ENCODE measurements around the gene DUS1L. TPM values are rescaled to one million over a fixed set of nuclear protein-coding genes. Genes with fewer than 3 reads are reported as not detected.

Gene DUS1L
- total RNA-seq, 1 experiment from 2014 or later: 129 TPM

- peaks cover 56% of the 10 kb centered on the region for H3K4me1 ChIP-seq
- no peak for TF ChIP-seq CTCF (IDR thresholded peaks at IDR 0.05; ENCODE audit: insufficient read depth in 1 of 2, low read depth in 1 of 2, low read length in 1 of 2, severe bottlenecking in 1 of 2, unreplicated experiment in 1 of 2)
- intact Hi-C loops (cut with micrococcal nuclease; ENCODE audit: unreplicated experiment): loop anchor here (1.0 kb wide), 1 partner anchor 48 kb away; no protein-coding TSS in a partner anchor
- CTCF ChIA-PET: interaction anchor here (0.6 to 1.2 kb wide), 7 partner anchors 9 to 291 kb away, joined by 3 to 10 read pairs (median 5); partner anchors contain the start of genes DCXR and FASN
- no peak overlapping the region for H3K4me3 ChIP-seq (ENCODE audit: low read depth, low read length)
- peak in 1 of 2 experiments; percentile 41 for DNase-seq
- POLR2A ChIA-PET: interaction anchor here (1.0 to 1.9 kb wide), 2 partner anchors 9 to 69 kb away, joined by 5 to 6 read pairs; partner anchors contain the start of genes DCXR and FASN
- BruUV-seq (replicated peaks): no TSS peak
- no peaks in the 10 kb centered on the region for H3K9me3 ChIP-seq
- no peaks in the 10 kb centered on the region for H3K27me3 ChIP-seq (replicated peaks; ENCODE audit: control insufficient read depth, insufficient read depth, low read length)
- Mint-ChIP-seq H3K27ac (ENCODE audit: unreplicated experiment) (peak overlapping the region; percentile 87), H3K4me3 (ENCODE audit: unreplicated experiment) (peak overlapping the region; percentile 50), H3K27me3 (ENCODE audit: insufficient read depth, unreplicated experiment) (no peaks in the 10 kb centered on the region), H3K9me3 (ENCODE audit: unreplicated experiment) (no peaks in the 10 kb centered on the region), H3K36me3 (ENCODE audit: insufficient read depth, unreplicated experiment) (peaks cover 72% of the 10 kb centered on the region), H3K4me1 (ENCODE audit: low read depth, unreplicated experiment) (peaks cover 42% of the 10 kb centered on the region)
- H3K36me3 ChIP-seq (ENCODE audit: control insufficient read depth, insufficient read depth, low read length): no peaks in the 10 kb centered on the region
These were observed 41.2 kb upstream of the DUS1L start for GRCh38 chr17:82106688-82107305.

GRCh38 chr17:82105882-82106687 lies 40.5 kb upstream of the DUS1L start:
- CTCF ChIA-PET: interaction anchor here (0.5 to 1.2 kb wide), 9 partner anchors 8 to 291 kb away, joined by 3 to 10 read pairs (median 5); partner anchors contain the start of genes CENPX, DCXR, FASN and LRRC45
- Mint-ChIP-seq H3K27me3 (ENCODE audit: insufficient read depth, unreplicated experiment) (no peaks in the 10 kb centered on the region), H3K4me1 (ENCODE audit: low read depth, unreplicated experiment) (peaks cover 42% of the 10 kb centered on the region), H3K9me3 (ENCODE audit: unreplicated experiment) (no peaks in the 10 kb centered on the region), H3K36me3 (ENCODE audit: insufficient read depth, unreplicated experiment) (peaks cover 66% of the 10 kb centered on the region), H3K4me3 (ENCODE audit: unreplicated experiment) (peak overlapping the region; percentile 50), H3K27ac (ENCODE audit: unreplicated experiment) (peak overlapping the region; percentile 87)
- peaks cover 63% of the 10 kb centered on the region for H3K4me1 ChIP-seq
- POLR2A ChIA-PET: interaction anchor here (0.6 to 1.9 kb wide), 3 partner anchors 8 to 75 kb away, joined by 4 to 6 read pairs (median 5); partner anchors contain the start of genes DCXR, FASN and RAC3
- TF ChIP-seq CTCF (IDR thresholded peaks at IDR 0.05; ENCODE audit: insufficient read depth in 1 of 2, low read depth in 1 of 2, low read length in 1 of 2, severe bottlenecking in 1 of 2, unreplicated experiment in 1 of 2): peak; percentile 33 to 75
- no peaks in the 10 kb centered on the region for H3K36me3 ChIP-seq (ENCODE audit: control insufficient read depth, insufficient read depth, low read length)
- H3K9me3 ChIP-seq: no peaks in the 10 kb centered on the region
- no peaks in the 10 kb centered on the region for H3K27me3 ChIP-seq (replicated peaks; ENCODE audit: control insufficient read depth, insufficient read depth, low read length)
- intact Hi-C loops (cut with micrococcal nuclease; ENCODE audit: unreplicated experiment): loop anchor here (1.0 to 2.0 kb wide), 2 partner anchors 48 to 73 kb away; no protein-coding TSS in a partner anchor
- peak; percentile 90 to 94 for DNase-seq
- H3K4me3 ChIP-seq (ENCODE audit: low read depth, low read length): no peak overlapping the region
- no TSS peak for BruUV-seq (replicated peaks)

- Histone ChIP-seq H3K4me1 (peaks cover 70% of the 10 kb centered on the region), H3K36me3 (ENCODE audit: control insufficient read depth, insufficient read depth, low read length) (no peaks in the 10 kb centered on the region), H3K4me3 (ENCODE audit: low read depth, low read length) (no peak overlapping the region), H3K9me3 (no peaks in the 10 kb centered on the region), H3K27me3 (replicated peaks; ENCODE audit: control insufficient read depth, insufficient read depth, low read length) (no peaks in the 10 kb centered on the region)
- no TSS peak for BruUV-seq (replicated peaks)
- Mint-ChIP-seq H3K36me3 (ENCODE audit: insufficient read depth, unreplicated experiment) (peaks cover 65% of the 10 kb centered on the region), H3K27me3 (ENCODE audit: insufficient read depth, unreplicated experiment) (no peaks in the 10 kb centered on the region), H3K9me3 (ENCODE audit: unreplicated experiment) (no peaks in the 10 kb centered on the region), H3K4me3 (ENCODE audit: unreplicated experiment) (peak overlapping the region; percentile 40), H3K4me1 (ENCODE audit: low read depth, unreplicated experiment) (peaks cover 42% of the 10 kb centered on the region), H3K27ac (ENCODE audit: unreplicated experiment) (peak overlapping the region; percentile 87)
- no peak for DNase-seq
- ChIA-PET CTCF (interaction anchor here (0.6 to 2.4 kb wide), 6 partner anchors 11 to 75 kb away, joined by 3 to 10 read pairs (median 6); partner anchors contain the start of gene DCXR), POLR2A (interaction anchor here (1.0 to 1.9 kb wide), 2 partner anchors 7 to 68 kb away, joined by 5 to 6 read pairs; partner anchors contain the start of genes DCXR and FASN)
- no peak for TF ChIP-seq CTCF (IDR thresholded peaks at IDR 0.05; ENCODE audit: insufficient read depth in 1 of 2, low read depth in 1 of 2, low read length in 1 of 2, severe bottlenecking in 1 of 2, unreplicated experiment in 1 of 2)
- intact Hi-C loops (cut with micrococcal nuclease; ENCODE audit: unreplicated experiment): loop anchor here (2.0 kb wide), 1 partner anchor 73 kb away; no protein-coding TSS in a partner anchor
These were observed 39.8 kb upstream of the DUS1L start for GRCh38 chr17:82105417-82105881.
